ENCODE measurements around the gene IL1RAPL2. TPM values are rescaled to one million over a fixed set of nuclear protein-coding genes. Genes with fewer than 3 reads are reported as not detected.

Gene IL1RAPL2
- total RNA-seq, 1 experiment from 2014 or later, result 1.6 TPM

DNA sequence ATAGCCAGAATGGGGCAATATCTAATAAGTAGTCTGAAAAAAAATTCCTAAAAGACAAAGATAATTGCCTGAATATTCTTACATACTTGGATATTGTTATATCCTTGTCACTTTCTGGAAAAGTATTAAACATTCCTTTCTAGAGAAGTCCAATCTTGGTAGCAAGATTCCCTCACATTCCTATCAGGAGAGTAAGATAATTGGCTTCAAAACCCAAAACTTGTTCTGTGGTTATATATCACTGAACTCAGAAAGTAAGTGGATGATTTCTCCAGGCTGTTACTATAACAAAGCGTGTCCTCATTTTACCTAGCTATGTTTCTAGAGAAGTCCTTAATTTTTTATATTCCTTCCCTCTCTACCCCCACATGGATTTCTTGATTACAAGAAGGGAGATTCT lies 700.5 kb downstream of the IL1RAPL2 start:
- H3K27ac ChIP-seq, result no peak overlapping the region
- H3K4me2 ChIP-seq, result no peak overlapping the region
- ChIA-PET POLR2A (ENCODE audit: unreplicated experiment) (no interaction called here), CTCF (no interaction called here)
- H4K20me1 ChIP-seq (ENCODE audit: insufficient read depth), result no peaks in the 10 kb centered on the region
- no TSS peak for BruUV-seq (replicated peaks)
- no peak overlapping the region for H2AFZ ChIP-seq
- H3K79me2 ChIP-seq (ENCODE audit: low read depth), result no peaks in the 10 kb centered on the region
- no peaks in the 10 kb centered on the region for H3K9me2 ChIP-seq (ENCODE audit: insufficient read depth)
- H3K36me3 ChIP-seq (ENCODE audit: low read depth), result no peaks in the 10 kb centered on the region
- peaks cover 7% of the 10 kb centered on the region; the same call in 1 of the 2 replicates for H3F3A ChIP-seq (ENCODE audit: insufficient read depth, low read depth)
- peaks cover 8% of the 10 kb centered on the region for H3K4me1 ChIP-seq (replicated peaks; ENCODE audit: insufficient read depth)
- no peak for DNase-seq
- H3K4me3 ChIP-seq, result no peak overlapping the region
- no peaks in the 10 kb centered on the region for H3K27me3 ChIP-seq (ENCODE audit: insufficient read depth, low read depth)
- intact Hi-C loops (cut with micrococcal nuclease; ENCODE audit: unreplicated experiment), result no loop called here
- H3K9me3 ChIP-seq (ENCODE audit: insufficient read depth, low read depth), result no peaks in the 10 kb centered on the region
- TF ChIP-seq, protein P1, sequence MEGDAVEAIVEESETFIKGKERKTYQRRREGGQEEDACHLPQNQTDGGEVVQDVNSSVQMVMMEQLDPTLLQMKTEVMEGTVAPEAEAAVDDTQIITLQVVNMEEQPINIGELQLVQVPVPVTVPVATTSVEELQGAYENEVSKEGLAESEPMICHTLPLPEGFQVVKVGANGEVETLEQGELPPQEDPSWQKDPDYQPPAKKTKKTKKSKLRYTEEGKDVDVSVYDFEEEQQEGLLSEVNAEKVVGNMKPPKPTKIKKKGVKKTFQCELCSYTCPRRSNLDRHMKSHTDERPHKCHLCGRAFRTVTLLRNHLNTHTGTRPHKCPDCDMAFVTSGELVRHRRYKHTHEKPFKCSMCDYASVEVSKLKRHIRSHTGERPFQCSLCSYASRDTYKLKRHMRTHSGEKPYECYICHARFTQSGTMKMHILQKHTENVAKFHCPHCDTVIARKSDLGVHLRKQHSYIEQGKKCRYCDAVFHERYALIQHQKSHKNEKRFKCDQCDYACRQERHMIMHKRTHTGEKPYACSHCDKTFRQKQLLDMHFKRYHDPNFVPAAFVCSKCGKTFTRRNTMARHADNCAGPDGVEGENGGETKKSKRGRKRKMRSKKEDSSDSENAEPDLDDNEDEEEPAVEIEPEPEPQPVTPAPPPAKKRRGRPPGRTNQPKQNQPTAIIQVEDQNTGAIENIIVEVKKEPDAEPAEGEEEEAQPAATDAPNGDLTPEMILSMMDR (conservative IDR thresholded peaks at IDR 0.05), result no peak
- no peak for TF ChIP-seq EZH2 (IDR thresholded peaks at IDR 0.05; ENCODE audit: low read depth)

DNA sequence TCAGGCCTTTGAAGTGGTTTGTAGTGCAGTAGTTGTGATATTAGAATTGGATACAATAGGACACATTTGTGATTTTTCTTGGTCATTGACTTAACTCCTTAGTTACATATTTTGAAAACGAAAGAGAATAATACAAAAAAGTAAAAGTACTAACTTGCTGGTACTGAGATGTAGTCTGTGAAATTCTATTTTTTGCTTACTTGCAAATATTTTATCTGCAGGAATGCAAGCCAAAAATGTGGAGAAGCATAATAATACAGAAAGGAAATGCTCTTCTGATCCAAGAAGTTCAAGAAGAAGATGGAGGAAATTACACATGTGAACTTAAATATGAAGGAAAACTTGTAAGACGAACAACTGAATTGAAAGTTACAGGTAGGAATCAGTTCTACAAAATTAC lies 701.2 kb downstream of the IL1RAPL2 start:
- H3K27me3 ChIP-seq (ENCODE audit: insufficient read depth, low read depth), result no peaks in the 10 kb centered on the region
- H3K4me3 ChIP-seq, result no peak overlapping the region
- CTCF ChIA-PET, result no interaction called here
- no peaks in the 10 kb centered on the region for H3K9me2 ChIP-seq (ENCODE audit: insufficient read depth)
- no peaks in the 10 kb centered on the region for H3K36me3 ChIP-seq (ENCODE audit: low read depth)
- peaks cover 9% of the 10 kb centered on the region for H3K4me1 ChIP-seq (replicated peaks; ENCODE audit: insufficient read depth)
- no TSS peak for BruUV-seq (replicated peaks)
- no peak overlapping the region for H2AFZ ChIP-seq
- H3F3A ChIP-seq (ENCODE audit: insufficient read depth, low read depth), result peaks cover 7% of the 10 kb centered on the region; the same call in 1 of the 2 replicates
- TF ChIP-seq, protein P1 (conservative IDR thresholded peaks at IDR 0.05), result no peak
- no peak overlapping the region for H3K4me2 ChIP-seq
- POLR2A ChIA-PET (ENCODE audit: unreplicated experiment), result no interaction called here
- H3K27ac ChIP-seq, result no peak overlapping the region
- DNase-seq, result no peak
- intact Hi-C loops (cut with micrococcal nuclease; ENCODE audit: unreplicated experiment), result no loop called here
- no peaks in the 10 kb centered on the region for H4K20me1 ChIP-seq (ENCODE audit: insufficient read depth)
- H3K9me3 ChIP-seq (ENCODE audit: insufficient read depth, low read depth), result no peaks in the 10 kb centered on the region
- H3K79me2 ChIP-seq (ENCODE audit: low read depth), result no peaks in the 10 kb centered on the region

DNA sequence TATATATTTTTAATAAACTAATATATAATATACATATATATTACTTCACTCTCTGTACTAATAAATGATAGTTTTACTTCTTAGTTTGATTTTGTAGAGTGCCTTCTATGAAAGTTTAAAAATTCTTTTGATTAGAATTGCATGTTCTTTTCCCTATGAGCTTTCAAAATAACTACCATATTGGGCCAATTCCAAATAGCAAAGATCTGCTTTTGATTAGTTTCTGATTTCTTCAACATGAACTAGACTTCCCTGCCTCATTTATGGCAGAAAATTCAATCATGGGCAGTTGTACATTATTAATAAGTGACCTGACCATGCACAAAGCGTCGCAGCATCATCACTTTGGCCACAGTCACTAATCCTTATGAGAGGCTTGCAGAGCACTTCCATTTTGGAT lies 703.4 kb downstream of the IL1RAPL2 start:
- Histone ChIP-seq H3K9me2 (ENCODE audit: insufficient read depth) (no peaks in the 10 kb centered on the region), H3K4me1 (replicated peaks; ENCODE audit: insufficient read depth) (peaks cover 23% of the 10 kb centered on the region), H3F3A (ENCODE audit: insufficient read depth, low read depth) (peaks cover 5% of the 10 kb centered on the region; the same call in 1 of the 2 replicates), H3K79me2 (ENCODE audit: low read depth) (no peaks in the 10 kb centered on the region), H3K4me3 (no peak overlapping the region), H3K9me3 (ENCODE audit: insufficient read depth, low read depth) (no peaks in the 10 kb centered on the region), H3K27me3 (ENCODE audit: insufficient read depth, low read depth) (no peaks in the 10 kb centered on the region), H3K36me3 (ENCODE audit: low read depth) (no peaks in the 10 kb centered on the region), H3K4me2 (no peak overlapping the region), H4K20me1 (ENCODE audit: insufficient read depth) (no peaks in the 10 kb centered on the region), H2AFZ (no peak overlapping the region), H3K27ac (no peak overlapping the region)
- ChIA-PET CTCF (no interaction called here), POLR2A (ENCODE audit: unreplicated experiment) (no interaction called here)
- TF ChIP-seq, protein P1 (conservative IDR thresholded peaks at IDR 0.05), result no peak
- no peak for TF ChIP-seq EZH2 (IDR thresholded peaks at IDR 0.05; ENCODE audit: low read depth)
- BruUV-seq (replicated peaks), result no TSS peak
- DNase-seq, result no peak
- intact Hi-C loops (cut with micrococcal nuclease; ENCODE audit: unreplicated experiment), result no loop called here

Measured in PC-9 (cell line).